Sigmoid colon (tissue), 4 donors: ENCODE measurements around the gene KCNJ10.

Source experiments
- POLR2A ChIP-seq, 2 donors: fragments of 450-650 bp; IDR thresholded peaks; one replicate each; pipeline ENCODE4 v1.6.1; 2016; ENCODE audit warnings: antibody characterized with exemption in 2 of 2, mild to moderate bottlenecking in 2 of 2, moderate library complexity in 2 of 2
- POLR2AphosphoS5 ChIP-seq, 4 donors: sonication (generic); formaldehyde crosslinking; IDR thresholded peaks; one replicate each; pipeline ENCODE4 v1.6.1; 2017; ENCODE audit warnings: antibody characterized with exemption in 4 of 4
- TF ChIP-seq, protein P1 (sequence below), 4 experiments: fragments of 450-650 bp in 3 of 4; fragments of 200-600 bp in 1 of 4; IDR thresholded peaks; one replicate each; pipeline ENCODE4 v1.5.1; 2016 to 2019; ENCODE audit warnings: antibody characterized with exemption in 4 of 4, mild to moderate bottlenecking in 3 of 4, moderate library complexity in 2 of 4

DNA sequence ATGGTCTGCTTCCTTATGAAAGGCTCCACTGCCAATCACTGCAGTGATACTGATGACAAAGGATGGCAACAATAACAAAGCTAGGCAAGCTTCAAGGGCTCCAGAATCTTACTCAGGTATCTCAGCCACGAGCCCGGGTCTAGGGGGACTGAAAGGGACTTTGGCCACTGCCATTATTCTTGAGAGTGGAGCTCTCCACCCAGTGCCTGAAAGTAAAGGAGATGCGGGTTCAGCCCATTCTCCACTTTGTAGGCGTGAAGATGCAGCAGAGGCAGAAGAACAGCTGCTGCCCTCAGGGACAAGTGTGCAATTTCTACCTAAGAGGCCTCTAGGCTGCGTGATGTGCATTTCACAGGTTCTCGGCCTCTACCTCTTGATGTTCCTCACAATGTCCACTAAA, 84.5 kb downstream of the KCNJ10 start:
- TF ChIP-seq, protein P1, sequence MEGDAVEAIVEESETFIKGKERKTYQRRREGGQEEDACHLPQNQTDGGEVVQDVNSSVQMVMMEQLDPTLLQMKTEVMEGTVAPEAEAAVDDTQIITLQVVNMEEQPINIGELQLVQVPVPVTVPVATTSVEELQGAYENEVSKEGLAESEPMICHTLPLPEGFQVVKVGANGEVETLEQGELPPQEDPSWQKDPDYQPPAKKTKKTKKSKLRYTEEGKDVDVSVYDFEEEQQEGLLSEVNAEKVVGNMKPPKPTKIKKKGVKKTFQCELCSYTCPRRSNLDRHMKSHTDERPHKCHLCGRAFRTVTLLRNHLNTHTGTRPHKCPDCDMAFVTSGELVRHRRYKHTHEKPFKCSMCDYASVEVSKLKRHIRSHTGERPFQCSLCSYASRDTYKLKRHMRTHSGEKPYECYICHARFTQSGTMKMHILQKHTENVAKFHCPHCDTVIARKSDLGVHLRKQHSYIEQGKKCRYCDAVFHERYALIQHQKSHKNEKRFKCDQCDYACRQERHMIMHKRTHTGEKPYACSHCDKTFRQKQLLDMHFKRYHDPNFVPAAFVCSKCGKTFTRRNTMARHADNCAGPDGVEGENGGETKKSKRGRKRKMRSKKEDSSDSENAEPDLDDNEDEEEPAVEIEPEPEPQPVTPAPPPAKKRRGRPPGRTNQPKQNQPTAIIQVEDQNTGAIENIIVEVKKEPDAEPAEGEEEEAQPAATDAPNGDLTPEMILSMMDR (IDR thresholded peaks at IDR 0.05), result no peak
- TF ChIP-seq POLR2A (IDR thresholded peaks at IDR 0.05) (no peak), POLR2AphosphoS5 (IDR thresholded peaks at IDR 0.05) (no peak)
